WTC11 (cell line): ENCODE results near the gene PAMR1. TPM values are rescaled to one million over a fixed set of nuclear protein-coding genes. Genes with fewer than 3 reads are reported as not detected.

Experiments used
- ATAC-seq: fragments of 200-7000 bp; cut with Tn5 transposase; 2 replicates; pipeline ENCODE4 v1.10.0; 2021; ENCODE audit warnings: mild to moderate bottlenecking, moderate library complexity
- CTCF ChIA-PET: fragments of 300-600 bp; sonication (Branson Sonifier 250); formaldehyde crosslinking; loops from one replicate; lab custom pipeline; 2021; ENCODE audit warnings: antibody characterized with exemption; lab: Charles Lee
- POLR2A ChIA-PET: fragments of 350-600 bp; sonication (Branson Sonifier 250); formaldehyde crosslinking; loops from one replicate; lab custom pipeline; 2021; ENCODE audit warnings: antibody characterized with exemption; lab: Charles Lee
- DNase-seq: peaks from one replicate; pipeline ENCODE4 v3.0.0; 2021; ENCODE audit warnings: low spot score
- H3K27ac Mint-ChIP-seq: 2 replicates; pipeline ENCODE4 v1.8.0; 2021; ENCODE audit warnings: mixed read lengths
- H3K27me3 Mint-ChIP-seq: 2 replicates; pipeline ENCODE4 v1.8.0; 2021; ENCODE audit warnings: low read depth, mild to moderate bottlenecking, moderate library complexity, mixed read lengths
- H3K36me3 Mint-ChIP-seq: 2 replicates; pipeline ENCODE4 v1.8.0; 2021; ENCODE audit warnings: mixed read lengths
- H3K4me1 Mint-ChIP-seq: 2 replicates; pipeline ENCODE4 v1.8.0; 2022; ENCODE audit warnings: mixed read lengths
- H3K4me3 Mint-ChIP-seq: 2 replicates; pipeline ENCODE4 v1.8.0; 2021; ENCODE audit warnings: mild to moderate bottlenecking, moderate library complexity, mixed read lengths
- H3K9me3 Mint-ChIP-seq: 2 replicates; pipeline ENCODE4 v1.8.0; 2021; ENCODE audit warnings: mixed read lengths
- CTCF ChIP-seq: fragments of 200-600 bp; IDR thresholded peaks from 2 replicates; pipeline ENCODE4 v1.8.0; 2022; ENCODE audit warnings: antibody characterized with exemption
- GABPB1 ChIP-seq: sonication (generic); formaldehyde crosslinking; IDR thresholded peaks from 2 replicates; pipeline ENCODE4 v1.8.1; 2023; ENCODE audit warnings: mild to moderate bottlenecking, missing genetic modification reagents
- IRF1 ChIP-seq: sonication (generic); formaldehyde crosslinking; IDR thresholded peaks from 2 replicates; pipeline ENCODE4 v1.8.0; 2023; ENCODE audit warnings: missing genetic modification reagents
- JUN ChIP-seq: sonication (generic); formaldehyde crosslinking; IDR thresholded peaks from 2 replicates; pipeline ENCODE4 v1.8.0; 2023; ENCODE audit warnings: mild to moderate bottlenecking, missing genetic modification reagents
- KAT7 ChIP-seq: sonication (generic); formaldehyde crosslinking; IDR thresholded peaks from 2 replicates; pipeline ENCODE4 v1.8.1; 2023; ENCODE audit warnings: missing genetic modification reagents, mild to moderate bottlenecking, borderline replicate concordance
- NR3C1 ChIP-seq: sonication (generic); formaldehyde crosslinking; conservative IDR thresholded peaks from 2 replicates; pipeline ENCODE4 v1.8.1; 2023; ENCODE audit warnings: low read depth, mild to moderate bottlenecking, missing genetic modification reagents
- PREB ChIP-seq: sonication (generic); formaldehyde crosslinking; IDR thresholded peaks from 2 replicates; pipeline ENCODE4 v1.8.1; 2022; ENCODE audit warnings: mild to moderate bottlenecking, missing genetic modification reagents, moderate library complexity, borderline replicate concordance
- TEAD4 ChIP-seq: sonication (generic); formaldehyde crosslinking; IDR thresholded peaks from 2 replicates; pipeline ENCODE4 v1.8.0; 2022; ENCODE audit warnings: mild to moderate bottlenecking, missing genetic modification reagents
- TP53 ChIP-seq: sonication (generic); formaldehyde crosslinking; IDR thresholded peaks from 2 replicates; pipeline ENCODE4 v1.8.1; 2023; ENCODE audit warnings: mild to moderate bottlenecking, missing genetic modification reagents
- ZNF121 ChIP-seq: sonication (generic); formaldehyde crosslinking; IDR thresholded peaks from 2 replicates; pipeline ENCODE4 v1.8.0; 2023; ENCODE audit warnings: missing genetic modification reagents
- ZNF219 ChIP-seq: sonication (generic); formaldehyde crosslinking; IDR thresholded peaks from 2 replicates; pipeline ENCODE4 v1.8.0; 2023; ENCODE audit warnings: missing genetic modification reagents, mild to moderate bottlenecking, borderline replicate concordance
- total RNA-seq: library from RNA; stranded (reverse); gene quantifications from 3 replicates; pipeline ENCODE4 v1.2.3, GENCODE V29; 2021
- TF ChIP-seq, protein P1 (sequence below): sonication (generic); formaldehyde crosslinking; IDR thresholded peaks from 2 replicates; pipeline ENCODE4 v1.8.1; 2022; ENCODE audit warnings: mild to moderate bottlenecking, moderate library complexity, missing genetic modification reagents
- TF ChIP-seq, protein P2 (sequence below): sonication (generic); formaldehyde crosslinking; IDR thresholded peaks from 2 replicates; pipeline ENCODE4 v1.8.0; 2022; ENCODE audit warnings: mild to moderate bottlenecking, missing genetic modification reagents
- TF ChIP-seq, protein P3 (sequence below): sonication (generic); formaldehyde crosslinking; IDR thresholded peaks from 2 replicates; pipeline ENCODE4 v1.8.1; 2023; ENCODE audit warnings: mild to moderate bottlenecking, missing genetic modification reagents, moderate library complexity
- TF ChIP-seq, protein P4 (sequence below): sonication (generic); formaldehyde crosslinking; IDR thresholded peaks from 2 replicates; pipeline ENCODE4 v1.8.0; 2022; ENCODE audit warnings: mild to moderate bottlenecking, missing genetic modification reagents
- TF ChIP-seq, protein P5 (sequence below): sonication (generic); formaldehyde crosslinking; IDR thresholded peaks from 2 replicates; pipeline ENCODE4 v1.8.1; 2023; ENCODE audit warnings: mild to moderate bottlenecking, missing genetic modification reagents

Gene PAMR1
- total RNA-seq, 1 experiment from 2014 or later: 3.2 TPM

DNA sequence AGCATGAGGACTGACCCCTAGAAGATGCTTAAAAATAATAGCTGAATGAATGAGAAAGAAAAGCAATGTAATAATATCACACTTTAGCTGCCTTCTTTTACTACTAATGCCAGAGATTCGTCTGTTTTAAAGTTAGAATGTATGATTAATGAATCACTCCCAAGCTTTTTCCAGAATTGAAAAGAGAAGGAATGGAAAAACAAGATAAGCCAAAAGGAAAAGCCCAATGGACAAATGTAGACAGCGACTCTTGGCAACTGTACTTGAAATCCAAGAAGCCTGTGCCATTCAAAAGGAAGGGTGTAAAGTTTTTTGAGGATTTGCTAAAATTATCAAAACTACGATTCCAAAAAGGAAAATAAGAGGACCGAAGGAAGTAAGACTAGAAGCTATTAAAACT, 40.8 kb upstream of the PAMR1 start:
- Mint-ChIP-seq H3K4me3 (no peak overlapping the region), H3K4me1 (peaks cover 26% of the 10 kb centered on the region), H3K27me3 (peaks cover 15% of the 10 kb centered on the region), H3K9me3 (peaks cover 25% of the 10 kb centered on the region), H3K36me3 (peaks cover 14% of the 10 kb centered on the region), H3K27ac (no peak overlapping the region)
- no peak for ATAC-seq
- TF ChIP-seq PREB (CRISPR knock-in tag): no peak
- TF ChIP-seq, protein P1, sequence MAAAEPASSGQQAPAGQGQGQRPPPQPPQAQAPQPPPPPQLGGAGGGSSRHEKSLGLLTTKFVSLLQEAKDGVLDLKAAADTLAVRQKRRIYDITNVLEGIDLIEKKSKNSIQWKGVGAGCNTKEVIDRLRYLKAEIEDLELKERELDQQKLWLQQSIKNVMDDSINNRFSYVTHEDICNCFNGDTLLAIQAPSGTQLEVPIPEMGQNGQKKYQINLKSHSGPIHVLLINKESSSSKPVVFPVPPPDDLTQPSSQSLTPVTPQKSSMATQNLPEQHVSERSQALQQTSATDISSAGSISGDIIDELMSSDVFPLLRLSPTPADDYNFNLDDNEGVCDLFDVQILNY: no peak
- no peak for TF ChIP-seq IRF1
- no peak for TF ChIP-seq JUN (CRISPR knock-in tag)
- TF ChIP-seq ZNF121 (CRISPR knock-in tag): no peak
- TF ChIP-seq CTCF: no peak
- no peak for TF ChIP-seq KAT7 (CRISPR knock-in tag)
- TF ChIP-seq GABPB1: no peak
- TF ChIP-seq, protein P2, sequence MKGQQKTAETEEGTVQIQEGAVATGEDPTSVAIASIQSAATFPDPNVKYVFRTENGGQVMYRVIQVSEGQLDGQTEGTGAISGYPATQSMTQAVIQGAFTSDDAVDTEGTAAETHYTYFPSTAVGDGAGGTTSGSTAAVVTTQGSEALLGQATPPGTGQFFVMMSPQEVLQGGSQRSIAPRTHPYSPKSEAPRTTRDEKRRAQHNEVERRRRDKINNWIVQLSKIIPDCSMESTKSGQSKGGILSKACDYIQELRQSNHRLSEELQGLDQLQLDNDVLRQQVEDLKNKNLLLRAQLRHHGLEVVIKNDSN (CRISPR knock-in tag): no peak
- TF ChIP-seq, protein P3, sequence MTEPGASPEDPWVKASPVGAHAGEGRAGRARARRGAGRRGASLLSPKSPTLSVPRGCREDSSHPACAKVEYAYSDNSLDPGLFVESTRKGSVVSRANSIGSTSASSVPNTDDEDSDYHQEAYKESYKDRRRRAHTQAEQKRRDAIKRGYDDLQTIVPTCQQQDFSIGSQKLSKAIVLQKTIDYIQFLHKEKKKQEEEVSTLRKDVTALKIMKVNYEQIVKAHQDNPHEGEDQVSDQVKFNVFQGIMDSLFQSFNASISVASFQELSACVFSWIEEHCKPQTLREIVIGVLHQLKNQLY (CRISPR knock-in tag): no peak
- no peak for TF ChIP-seq NR3C1 (CRISPR knock-in tag)
- DNase-seq: no peak
- ChIA-PET CTCF (interaction anchor here (1.2 kb wide), 1 partner anchor 256 kb away, joined by 5 read pairs; no protein-coding TSS in a partner anchor), POLR2A (interaction anchor here (0.6 kb wide), 1 partner anchor 78 kb away, joined by 4 read pairs; no protein-coding TSS in a partner anchor)

- Mint-ChIP-seq H3K4me1 (peaks cover 28% of the 10 kb centered on the region), H3K27ac (no peak overlapping the region), H3K9me3 (peaks cover 9% of the 10 kb centered on the region), H3K27me3 (peaks cover 3% of the 10 kb centered on the region; the same call in 1 of the 2 replicates)
- DNase-seq (no peak), ATAC-seq (no peak)
- CTCF ChIA-PET: no interaction called here
- TF ChIP-seq, protein P4, sequence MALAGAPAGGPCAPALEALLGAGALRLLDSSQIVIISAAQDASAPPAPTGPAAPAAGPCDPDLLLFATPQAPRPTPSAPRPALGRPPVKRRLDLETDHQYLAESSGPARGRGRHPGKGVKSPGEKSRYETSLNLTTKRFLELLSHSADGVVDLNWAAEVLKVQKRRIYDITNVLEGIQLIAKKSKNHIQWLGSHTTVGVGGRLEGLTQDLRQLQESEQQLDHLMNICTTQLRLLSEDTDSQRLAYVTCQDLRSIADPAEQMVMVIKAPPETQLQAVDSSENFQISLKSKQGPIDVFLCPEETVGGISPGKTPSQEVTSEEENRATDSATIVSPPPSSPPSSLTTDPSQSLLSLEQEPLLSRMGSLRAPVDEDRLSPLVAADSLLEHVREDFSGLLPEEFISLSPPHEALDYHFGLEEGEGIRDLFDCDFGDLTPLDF: no peak
- TF ChIP-seq ZNF219 (CRISPR knock-in tag): no peak
- no peak for TF ChIP-seq TP53 (CRISPR knock-in tag)
- TF ChIP-seq TEAD4: no peak
- TF ChIP-seq, protein P5, sequence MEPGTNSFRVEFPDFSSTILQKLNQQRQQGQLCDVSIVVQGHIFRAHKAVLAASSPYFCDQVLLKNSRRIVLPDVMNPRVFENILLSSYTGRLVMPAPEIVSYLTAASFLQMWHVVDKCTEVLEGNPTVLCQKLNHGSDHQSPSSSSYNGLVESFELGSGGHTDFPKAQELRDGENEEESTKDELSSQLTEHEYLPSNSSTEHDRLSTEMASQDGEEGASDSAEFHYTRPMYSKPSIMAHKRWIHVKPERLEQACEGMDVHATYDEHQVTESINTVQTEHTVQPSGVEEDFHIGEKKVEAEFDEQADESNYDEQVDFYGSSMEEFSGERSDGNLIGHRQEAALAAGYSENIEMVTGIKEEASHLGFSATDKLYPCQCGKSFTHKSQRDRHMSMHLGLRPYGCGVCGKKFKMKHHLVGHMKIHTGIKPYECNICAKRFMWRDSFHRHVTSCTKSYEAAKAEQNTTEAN (CRISPR knock-in tag): no peak
- TF ChIP-seq, all 79 proteins: peak for 0
- POLR2A ChIA-PET: no interaction called here
- peaks cover 7% of the 10 kb centered on the region; the same call in 1 of the 2 replicates for H3K36me3 Mint-ChIP-seq
- H3K4me3 Mint-ChIP-seq: no peak overlapping the region
These were observed 38.8 kb upstream of the PAMR1 start for GRCh38 chr11:35564245-35564595.
